ENCODE data around the gene ACSS3. TPM values are rescaled to one million over a fixed set of nuclear protein-coding genes. Genes with fewer than 3 reads are reported as not detected.

The ACSS3 gene
- polyA plus RNA-seq, 1 donor (not counting 4 experiments of a cell fraction or from before 2014, with no cell fraction given): 0.30 TPM

DNA sequence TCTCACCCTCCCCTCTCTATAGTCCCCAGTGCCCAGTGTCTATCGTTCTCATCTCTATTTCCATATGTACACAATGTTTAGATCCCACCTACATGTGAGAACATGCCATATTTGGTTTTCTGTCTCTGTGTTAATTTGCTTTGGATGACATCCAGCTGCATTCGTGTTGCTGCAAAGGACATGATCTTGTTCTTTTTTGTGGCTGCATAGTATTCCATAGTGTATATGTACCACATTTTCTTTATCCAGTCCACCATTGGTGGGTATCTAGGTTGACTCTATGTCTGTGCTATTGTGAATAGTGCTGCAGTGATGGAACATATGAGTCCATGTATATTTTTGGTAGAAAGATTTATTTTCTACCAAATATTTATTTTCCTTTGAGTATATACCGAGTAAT, 45.7 kb downstream of the ACSS3 start:
- no peaks in the 10 kb centered on the region for H4K20me1 ChIP-seq (ENCODE audit: control insufficient read depth, extremely low read depth, insufficient read depth, low read length)
- H3K9me1 ChIP-seq (ENCODE audit: control insufficient read depth, extremely low read depth, insufficient read depth, low read length): no peaks in the 10 kb centered on the region
- DNase-seq (ENCODE audit: low read depth, low spot score) (no peak), FAIRE-seq (no peak)
- no peaks in the 10 kb centered on the region for H3K4me1 ChIP-seq (ENCODE audit: control insufficient read depth, extremely low read depth, insufficient read depth, low read length)
- no peaks in the 10 kb centered on the region for H3K79me2 ChIP-seq (ENCODE audit: control insufficient read depth, insufficient read depth, low read length)
- no peak overlapping the region for H2AFZ ChIP-seq (ENCODE audit: control insufficient read depth, low read length)
- H3K4me3 ChIP-seq (ENCODE audit: control insufficient read depth in 2 of 3, extremely low read depth in 1 of 3, insufficient read depth in 2 of 3, low read depth in 1 of 3, low read length in 3 of 3): no peak overlapping the region
- TF ChIP-seq EZH2 (IDR thresholded peaks at IDR 0.05; ENCODE audit: low read length): no peak
- TF ChIP-seq, protein P1, sequence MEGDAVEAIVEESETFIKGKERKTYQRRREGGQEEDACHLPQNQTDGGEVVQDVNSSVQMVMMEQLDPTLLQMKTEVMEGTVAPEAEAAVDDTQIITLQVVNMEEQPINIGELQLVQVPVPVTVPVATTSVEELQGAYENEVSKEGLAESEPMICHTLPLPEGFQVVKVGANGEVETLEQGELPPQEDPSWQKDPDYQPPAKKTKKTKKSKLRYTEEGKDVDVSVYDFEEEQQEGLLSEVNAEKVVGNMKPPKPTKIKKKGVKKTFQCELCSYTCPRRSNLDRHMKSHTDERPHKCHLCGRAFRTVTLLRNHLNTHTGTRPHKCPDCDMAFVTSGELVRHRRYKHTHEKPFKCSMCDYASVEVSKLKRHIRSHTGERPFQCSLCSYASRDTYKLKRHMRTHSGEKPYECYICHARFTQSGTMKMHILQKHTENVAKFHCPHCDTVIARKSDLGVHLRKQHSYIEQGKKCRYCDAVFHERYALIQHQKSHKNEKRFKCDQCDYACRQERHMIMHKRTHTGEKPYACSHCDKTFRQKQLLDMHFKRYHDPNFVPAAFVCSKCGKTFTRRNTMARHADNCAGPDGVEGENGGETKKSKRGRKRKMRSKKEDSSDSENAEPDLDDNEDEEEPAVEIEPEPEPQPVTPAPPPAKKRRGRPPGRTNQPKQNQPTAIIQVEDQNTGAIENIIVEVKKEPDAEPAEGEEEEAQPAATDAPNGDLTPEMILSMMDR (optimal IDR thresholded peaks at IDR 0.05 in 1 of 3, IDR thresholded peaks at IDR 0.05 in 1 of 3, conservative IDR thresholded peaks at IDR 0.05 in 1 of 3; ENCODE audit: extremely low read depth in 1 of 3, insufficient read depth in 2 of 3, low read length in 3 of 3): no peak
- dilution Hi-C loops (cut with MboI; ENCODE audit: extremely low pct_ligation_motif_present, low sequenced_read_pairs): no loop called here
- H3K27me3 ChIP-seq (ENCODE audit: control insufficient read depth, extremely low read depth, insufficient read depth, low read length): no peaks in the 10 kb centered on the region
- no peak overlapping the region for H3K27ac ChIP-seq (ENCODE audit: control insufficient read depth, insufficient read depth, low read length)
- no peaks in the 10 kb centered on the region for H3K9me3 ChIP-seq (ENCODE audit: control insufficient read depth, low read depth, low read length)
- H3K36me3 ChIP-seq (ENCODE audit: control insufficient read depth in 2 of 2, extremely low read depth in 1 of 2, insufficient read depth in 2 of 2, low read length in 2 of 2): no peaks in the 10 kb centered on the region
- no peak overlapping the region for H3K9ac ChIP-seq (ENCODE audit: control insufficient read depth, extremely low read depth, insufficient read depth, low read length)
- no peak overlapping the region for H3K4me2 ChIP-seq (ENCODE audit: control insufficient read depth, extremely low read depth, insufficient read depth, low read depth, low read length)

DNA sequence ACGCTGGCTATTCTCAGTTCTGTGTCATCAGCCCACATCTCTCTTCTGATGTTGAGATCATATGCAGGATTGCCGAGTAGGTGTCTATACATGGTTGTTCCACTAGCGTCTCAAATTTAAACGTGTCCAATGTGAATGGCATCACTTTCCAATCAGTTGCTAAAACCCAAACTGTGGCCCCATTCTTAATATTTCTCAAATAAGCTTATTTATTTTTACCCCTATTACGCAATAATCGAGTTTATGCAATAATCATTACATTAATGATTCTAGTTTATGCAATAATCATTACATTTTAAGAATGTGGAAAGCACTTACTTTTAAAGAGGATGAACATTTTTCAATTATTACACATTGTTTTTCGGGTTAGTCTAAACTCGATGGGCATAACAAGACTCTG, 47.8 kb downstream of the ACSS3 start:
- H3K9me1 ChIP-seq (ENCODE audit: control insufficient read depth, extremely low read depth, insufficient read depth, low read length): no peaks in the 10 kb centered on the region
- H3K79me2 ChIP-seq (ENCODE audit: control insufficient read depth, insufficient read depth, low read length): no peaks in the 10 kb centered on the region
- no peaks in the 10 kb centered on the region for H4K20me1 ChIP-seq (ENCODE audit: control insufficient read depth, extremely low read depth, insufficient read depth, low read length)
- no peak for TF ChIP-seq EZH2 (IDR thresholded peaks at IDR 0.05; ENCODE audit: low read length)
- TF ChIP-seq, protein P1 (optimal IDR thresholded peaks at IDR 0.05 in 1 of 3, IDR thresholded peaks at IDR 0.05 in 1 of 3, conservative IDR thresholded peaks at IDR 0.05 in 1 of 3; ENCODE audit: extremely low read depth in 1 of 3, insufficient read depth in 2 of 3, low read length in 3 of 3): no peak
- H3K9me3 ChIP-seq (ENCODE audit: control insufficient read depth, low read depth, low read length): no peaks in the 10 kb centered on the region
- H3K4me1 ChIP-seq (ENCODE audit: control insufficient read depth, extremely low read depth, insufficient read depth, low read length): no peaks in the 10 kb centered on the region
- no peak overlapping the region for H2AFZ ChIP-seq (ENCODE audit: control insufficient read depth, low read length)
- H3K36me3 ChIP-seq (ENCODE audit: control insufficient read depth in 2 of 2, extremely low read depth in 1 of 2, insufficient read depth in 2 of 2, low read length in 2 of 2): no peaks in the 10 kb centered on the region
- no peak overlapping the region for H3K9ac ChIP-seq (ENCODE audit: control insufficient read depth, extremely low read depth, insufficient read depth, low read length)
- no peak overlapping the region for H3K4me3 ChIP-seq (ENCODE audit: control insufficient read depth in 2 of 3, extremely low read depth in 1 of 3, insufficient read depth in 2 of 3, low read depth in 1 of 3, low read length in 3 of 3)
- DNase-seq (ENCODE audit: low read depth, low spot score) (no peak), FAIRE-seq (no peak)
- H3K27ac ChIP-seq (ENCODE audit: control insufficient read depth, insufficient read depth, low read length): no peak overlapping the region
- dilution Hi-C loops (cut with MboI; ENCODE audit: extremely low pct_ligation_motif_present, low sequenced_read_pairs): no loop called here
- no peaks in the 10 kb centered on the region for H3K27me3 ChIP-seq (ENCODE audit: control insufficient read depth, extremely low read depth, insufficient read depth, low read length)
- H3K4me2 ChIP-seq (ENCODE audit: control insufficient read depth, extremely low read depth, insufficient read depth, low read depth, low read length): no peak overlapping the region

Measured in keratinocyte (primary cell).